WTC11 (cell line): Measurements from ENCODE around the gene EPN2. TPM values are rescaled to one million over a fixed set of nuclear protein-coding genes. Genes with fewer than 3 reads are reported as not detected.
A peak's percentile ranks its signal among the peaks of the same experiment; 100 is the strongest.

Experiments
- ATAC-seq: fragments of 200-7000 bp; cut with Tn5 transposase; 2 replicates; pipeline ENCODE4 v1.10.0; 2021; ENCODE audit warnings: mild to moderate bottlenecking, moderate library complexity
- CTCF ChIA-PET: fragments of 300-600 bp; sonication (Branson Sonifier 250); formaldehyde crosslinking; loops from one replicate; lab custom pipeline; 2021; ENCODE audit warnings: antibody characterized with exemption; lab: Charles Lee
- POLR2A ChIA-PET: fragments of 350-600 bp; sonication (Branson Sonifier 250); formaldehyde crosslinking; loops from one replicate; lab custom pipeline; 2021; ENCODE audit warnings: antibody characterized with exemption; lab: Charles Lee
- DNase-seq: peaks from one replicate; pipeline ENCODE4 v3.0.0; 2021; ENCODE audit warnings: low spot score
- H3K27ac Mint-ChIP-seq: 2 replicates; pipeline ENCODE4 v1.8.0; 2021; ENCODE audit warnings: mixed read lengths
- H3K27me3 Mint-ChIP-seq: 2 replicates; pipeline ENCODE4 v1.8.0; 2021; ENCODE audit warnings: low read depth, mild to moderate bottlenecking, moderate library complexity, mixed read lengths
- H3K36me3 Mint-ChIP-seq: 2 replicates; pipeline ENCODE4 v1.8.0; 2021; ENCODE audit warnings: mixed read lengths
- H3K4me1 Mint-ChIP-seq: 2 replicates; pipeline ENCODE4 v1.8.0; 2022; ENCODE audit warnings: mixed read lengths
- H3K4me3 Mint-ChIP-seq: 2 replicates; pipeline ENCODE4 v1.8.0; 2021; ENCODE audit warnings: mild to moderate bottlenecking, moderate library complexity, mixed read lengths
- H3K9me3 Mint-ChIP-seq: 2 replicates; pipeline ENCODE4 v1.8.0; 2021; ENCODE audit warnings: mixed read lengths
- CDX4 ChIP-seq: fragments of 250-450 bp; sonication (Bioruptor Pico); IDR thresholded peaks from 2 replicates; pipeline ENCODE4 v1.9.0; 2021; ENCODE audit warnings: moderate library complexity, mild to moderate bottlenecking, inconsistent platforms, borderline replicate concordance
- CREM ChIP-seq: sonication (generic); formaldehyde crosslinking; IDR thresholded peaks from 2 replicates; pipeline ENCODE4 v1.8.1; 2022; ENCODE audit warnings: mild to moderate bottlenecking, missing genetic modification reagents, moderate library complexity
- CTCF ChIP-seq: fragments of 200-600 bp; IDR thresholded peaks from 2 replicates; pipeline ENCODE4 v1.8.0; 2022; ENCODE audit warnings: antibody characterized with exemption
- EMX1 ChIP-seq: fragments of 250-450 bp; sonication (Bioruptor Pico); IDR thresholded peaks from 2 replicates; pipeline ENCODE4 v1.8.0; 2021; ENCODE audit warnings: mild to moderate bottlenecking
- ETV6 ChIP-seq: sonication (generic); formaldehyde crosslinking; IDR thresholded peaks from 2 replicates; pipeline ENCODE4 v1.8.1; 2022; ENCODE audit warnings: mild to moderate bottlenecking, missing genetic modification reagents
- FOXP1 ChIP-seq: sonication (generic); formaldehyde crosslinking; IDR thresholded peaks from 2 replicates; pipeline ENCODE4 v1.8.0; 2022; ENCODE audit warnings: missing genetic modification reagents, mild to moderate bottlenecking, moderate library complexity, borderline replicate concordance
- GTF2I ChIP-seq: fragments of 250-450 bp; sonication (Bioruptor Pico); conservative IDR thresholded peaks from 2 replicates; pipeline ENCODE4 v1.4.0; 2021; ENCODE audit warnings: mild to moderate bottlenecking
- HMGA2 ChIP-seq: fragments of 250-450 bp; sonication (Bioruptor Pico); IDR thresholded peaks from 2 replicates; pipeline ENCODE4 v1.4.0; 2021; ENCODE audit warnings: mild to moderate bottlenecking, moderate library complexity
- MXD4 ChIP-seq: fragments of 250-450 bp; sonication (Bioruptor Pico); IDR thresholded peaks from 2 replicates; pipeline ENCODE4 v1.8.0; 2021; ENCODE audit warnings: mild to moderate bottlenecking, moderate library complexity, borderline replicate concordance
- PREB ChIP-seq: sonication (generic); formaldehyde crosslinking; IDR thresholded peaks from 2 replicates; pipeline ENCODE4 v1.8.1; 2022; ENCODE audit warnings: mild to moderate bottlenecking, missing genetic modification reagents, moderate library complexity, borderline replicate concordance
- ZBTB21 ChIP-seq: sonication (generic); formaldehyde crosslinking; IDR thresholded peaks from 2 replicates; pipeline ENCODE4 v1.8.1; 2023; ENCODE audit warnings: mild to moderate bottlenecking, missing genetic modification reagents, borderline replicate concordance
- ZNF281 ChIP-seq: sonication (generic); formaldehyde crosslinking; IDR thresholded peaks from 2 replicates; pipeline ENCODE4 v1.8.0; 2023; ENCODE audit warnings: mild to moderate bottlenecking, missing genetic modification reagents
- ZNF425 ChIP-seq: fragments of 250-450 bp; sonication (Bioruptor Pico); conservative IDR thresholded peaks from 2 replicates; pipeline ENCODE4 v1.9.0; 2021; ENCODE audit warnings: mild to moderate bottlenecking
- ZNF671 ChIP-seq: fragments of 250-450 bp; sonication (Bioruptor Pico); IDR thresholded peaks from 2 replicates; pipeline ENCODE4 v1.8.0; 2021; ENCODE audit warnings: mild to moderate bottlenecking
- total RNA-seq: library from RNA; stranded (reverse); gene quantifications from 3 replicates; pipeline ENCODE4 v1.2.3, GENCODE V29; 2021

EPN2 gene
- total RNA-seq, 1 experiment from 2014 or later = 48.8 TPM

GRCh38 chr17:19269641-19270040, 32.5 kb downstream of the EPN2 start (continued):
- TF ChIP-seq ZNF425 (CRISPR knock-in tag) (no peak), ZBTB21 (no peak), ZNF671 (no peak), CREM (CRISPR knock-in tag) (no peak), CTCF (no peak), CDX4 (CRISPR knock-in tag) (no peak), ETV6 (no peak), EMX1 (CRISPR knock-in tag) (no peak), MXD4 (CRISPR knock-in tag) (no peak), FOXP1 (CRISPR knock-in tag) (no peak)

- Mint-ChIP-seq H3K27ac (no peak overlapping the region), H3K27me3 (no peaks in the 10 kb centered on the region), H3K9me3 (no peaks in the 10 kb centered on the region), H3K4me3 (no peak overlapping the region), H3K36me3 (peaks cover 11% of the 10 kb centered on the region), H3K4me1 (peaks cover 41% of the 10 kb centered on the region)
- ChIA-PET POLR2A (no interaction called here), CTCF (interaction anchor here (0.6 to 1.7 kb wide), 9 partner anchors 10 to 68 kb away, joined by 3 to 8 read pairs (median 5); no protein-coding TSS in a partner anchor)
- DNase-seq (no peak), ATAC-seq (no peak)
- TF ChIP-seq ZNF281 (no peak), PREB (CRISPR knock-in tag) (no peak), EMX1 (CRISPR knock-in tag) (no peak), HMGA2 (no peak), CTCF (0 out of 2 replicates have a peak, but pooled peaks have one; percentile 14), GTF2I (CRISPR knock-in tag) (no peak)
Observed at GRCh38 chr17:19270347-19270703, 33.2 kb downstream of the EPN2 start.
